Hematopoietic multipotent progenitor cell treated with erythropoietin and hydrocortisone succinate and interleukin-3 and kit ligand, for 6 days (in vitro differentiated cells): ENCODE results near the gene ATP23.

Experiments
- DNase-seq: peaks from one replicate; pipeline ENCODE4 v3.0.0-alpha.2; 2015

ATP23 gene

DNA sequence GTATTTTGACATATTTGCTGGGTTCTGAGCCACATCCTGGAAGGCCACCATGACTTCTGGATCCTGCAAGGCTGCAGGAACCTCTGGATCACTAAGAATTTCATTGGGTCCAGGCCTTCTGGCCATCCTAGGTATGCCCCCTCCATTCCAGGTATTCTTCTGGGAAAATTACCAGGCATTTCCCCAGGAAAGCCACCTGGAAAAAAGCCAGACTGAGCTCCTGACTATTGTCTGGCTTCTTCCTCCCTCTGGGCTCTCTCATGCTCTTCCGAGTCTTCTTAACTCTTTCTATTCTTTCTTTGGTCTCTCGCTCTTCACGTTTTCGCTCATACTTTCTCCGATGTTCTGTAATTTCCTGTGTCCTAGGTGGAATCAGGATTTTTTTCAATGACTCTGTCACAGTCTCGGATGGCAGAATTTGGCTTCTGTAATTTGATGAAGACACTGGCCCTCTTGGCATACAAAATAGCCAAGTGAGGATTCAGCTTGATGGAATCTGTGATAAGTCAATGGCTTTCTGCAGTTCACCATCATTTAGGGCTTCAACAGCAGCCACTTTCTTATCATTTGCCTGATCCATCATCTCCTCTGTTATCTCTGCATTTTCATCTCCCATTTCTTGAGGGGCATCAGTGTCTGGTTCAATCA is 42.6 kb downstream of the ATP23 start:
- DNase-seq: no peak

DNA sequence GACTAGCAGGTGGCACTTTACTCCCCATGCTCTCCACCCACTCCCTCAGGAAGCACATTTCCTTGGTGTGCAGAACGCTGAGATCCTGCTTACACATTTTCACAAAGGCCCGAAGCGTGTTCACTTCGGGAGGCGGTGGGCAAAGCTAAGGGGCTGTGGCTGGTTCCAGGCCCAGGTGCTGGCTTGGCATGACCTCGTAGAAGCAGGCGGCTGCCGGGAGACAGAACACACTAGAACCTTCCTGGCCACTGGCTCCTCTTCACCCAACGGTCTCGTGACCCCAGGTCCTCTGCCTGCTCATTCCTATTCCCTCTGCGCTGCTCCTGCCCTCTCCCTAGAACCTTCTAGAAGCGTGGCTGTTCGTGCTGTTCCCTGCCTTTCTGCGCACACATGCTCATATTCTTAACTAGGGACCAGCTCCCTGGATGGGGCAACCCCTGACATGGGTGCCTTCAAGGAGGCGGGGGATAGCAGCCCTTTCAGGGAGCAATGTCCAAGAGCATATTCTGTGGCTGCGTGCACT is 43.3 kb downstream of the ATP23 start:
- no peak for DNase-seq

DNA sequence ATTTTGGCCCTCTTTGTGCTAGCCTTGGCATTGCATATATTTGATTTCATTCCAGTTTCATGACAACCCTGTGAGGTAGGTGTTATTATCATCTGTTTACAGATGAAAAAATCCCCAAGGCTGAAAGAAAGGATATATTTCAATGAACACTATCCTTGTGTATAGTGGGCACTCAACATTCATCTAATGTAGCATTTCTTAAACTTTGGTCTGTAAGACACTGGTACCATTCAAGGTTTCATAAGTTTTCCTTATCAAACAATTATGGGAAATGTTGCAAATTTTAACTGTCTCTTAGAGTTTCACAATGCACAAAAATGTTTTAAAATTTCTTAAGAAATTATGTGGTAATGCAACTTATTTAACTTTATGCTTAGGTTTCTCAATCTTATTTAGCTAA is 44.3 kb downstream of the ATP23 start:
- DNase-seq: peak; percentile 21

DNA sequence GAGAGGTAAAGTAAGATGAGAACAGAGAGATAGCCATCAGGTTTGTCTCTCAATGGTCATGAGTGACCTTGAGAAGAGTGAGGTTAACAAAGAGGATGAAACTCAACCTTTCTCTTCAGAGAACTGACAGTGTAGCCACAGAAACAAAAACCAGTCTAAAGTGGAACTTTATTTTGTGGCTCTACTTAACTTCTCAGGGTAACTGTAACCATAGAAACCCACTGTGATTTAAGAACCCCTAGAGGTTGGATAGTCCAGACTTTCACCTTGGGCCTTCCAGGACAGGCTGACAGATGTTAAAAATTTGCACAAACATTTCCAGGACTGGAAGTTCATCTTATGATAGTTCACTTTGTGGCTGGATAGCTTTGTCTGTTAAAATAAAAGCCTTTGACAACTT is 48.5 kb downstream of the ATP23 start:
- DNase-seq: no peak

DNA sequence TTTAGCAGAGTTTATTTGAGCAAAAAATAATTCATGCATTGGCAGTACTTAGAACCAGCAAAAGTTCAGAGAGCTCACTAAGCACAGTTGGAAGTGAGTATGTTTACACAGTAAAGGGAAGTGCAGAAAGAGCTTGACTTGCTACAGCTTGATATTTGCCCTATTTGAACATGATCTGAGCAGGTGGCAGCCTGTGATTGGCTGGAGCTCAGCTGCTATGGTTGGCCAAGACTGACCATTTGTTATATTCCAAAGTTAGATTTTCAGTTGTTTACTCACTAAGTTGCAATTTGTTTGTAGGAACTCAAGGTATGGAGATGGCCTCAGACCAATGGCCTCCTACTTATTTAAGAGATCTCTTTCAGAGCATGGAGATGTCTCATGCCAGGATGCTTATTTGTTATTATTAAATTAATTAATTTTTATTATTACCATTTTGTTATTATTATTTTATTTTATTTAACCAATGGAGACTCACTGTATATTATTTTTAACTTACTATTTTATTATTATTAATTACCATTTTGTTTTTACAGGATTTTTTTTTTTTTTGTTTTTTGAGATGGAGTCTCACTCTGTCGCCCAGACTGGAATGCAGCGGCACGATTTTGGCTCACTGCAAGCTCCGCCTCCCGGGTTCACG is 49.0 kb downstream of the ATP23 start:
- no peak for DNase-seq

DNA sequence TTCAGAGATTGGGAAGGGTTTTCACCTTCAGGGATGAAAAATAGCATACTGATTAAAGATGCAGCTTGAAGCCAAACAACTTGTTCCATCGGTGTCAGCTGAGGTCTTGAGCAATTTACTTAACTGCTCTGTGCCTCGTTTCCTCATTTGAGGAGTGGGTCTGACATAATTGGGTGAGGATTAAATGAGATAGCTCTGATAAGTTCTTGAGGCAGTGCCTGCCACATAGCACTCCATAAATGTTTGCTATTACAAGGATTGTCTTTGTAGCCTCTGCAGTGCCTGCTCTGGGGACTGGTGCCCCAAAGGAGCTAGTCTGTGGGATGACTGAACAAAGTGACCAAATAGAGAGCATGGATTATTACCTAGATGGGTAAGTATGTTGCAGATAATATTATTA is 50.6 kb downstream of the ATP23 start:
- no peak for DNase-seq

DNA sequence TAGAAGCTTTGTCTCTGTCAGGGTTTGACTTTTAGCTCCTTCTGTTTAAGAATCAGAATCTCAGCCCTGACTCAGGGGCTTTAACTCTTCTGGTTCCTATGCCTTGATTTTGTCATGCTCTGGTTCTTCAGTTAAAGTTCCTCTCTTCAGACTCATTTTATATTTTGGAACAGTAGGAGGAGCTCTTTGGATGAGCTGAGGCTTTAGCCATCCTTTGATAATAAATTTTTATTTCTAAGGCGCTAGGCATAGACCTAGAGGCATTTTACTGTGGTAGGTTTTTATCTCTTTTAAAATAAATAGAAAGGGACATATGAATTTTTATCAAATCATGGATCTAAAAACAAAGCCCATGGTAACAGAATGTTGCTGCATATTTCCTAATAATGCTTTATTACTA is 51.7 kb downstream of the ATP23 start:
- DNase-seq: no peak

DNA sequence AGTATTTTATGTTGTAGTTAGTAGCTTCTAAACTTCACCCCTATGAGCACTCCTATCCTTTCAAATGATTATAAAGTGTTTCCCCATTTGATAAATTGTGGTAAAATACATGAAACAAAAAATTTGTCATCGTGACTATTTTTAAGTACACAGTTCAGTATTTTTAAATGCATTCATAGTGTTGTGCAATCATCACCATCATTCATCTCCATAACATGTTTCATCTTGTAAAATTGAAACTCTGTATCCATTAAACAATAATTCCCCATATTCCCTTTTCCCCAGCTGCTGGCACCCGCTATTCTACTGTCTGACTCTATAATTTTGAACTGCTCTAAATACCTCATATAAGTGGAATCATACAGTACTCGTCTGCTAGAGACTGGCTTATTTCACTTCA is 52.5 kb downstream of the ATP23 start:
- DNase-seq: no peak

DNA sequence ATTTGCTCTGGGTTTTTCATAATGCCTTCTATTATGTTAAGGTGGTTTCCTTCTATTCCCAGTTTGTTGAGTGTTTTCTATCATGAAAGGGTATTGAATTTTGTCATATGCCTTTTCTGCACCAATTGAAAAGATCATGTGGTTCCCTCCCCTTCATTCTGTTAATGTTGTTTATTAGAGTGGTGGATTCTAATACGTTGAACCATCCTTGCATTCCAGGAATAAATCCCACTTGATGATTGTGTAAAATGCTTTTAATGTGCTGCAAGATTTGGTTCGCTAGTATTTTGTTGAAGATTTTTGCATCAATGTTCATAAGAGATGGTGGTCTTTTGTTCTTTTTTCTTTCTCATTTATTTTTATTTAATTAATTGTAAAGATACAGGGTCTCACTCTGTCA is 55.2 kb downstream of the ATP23 start:
- no peak for DNase-seq

DNA sequence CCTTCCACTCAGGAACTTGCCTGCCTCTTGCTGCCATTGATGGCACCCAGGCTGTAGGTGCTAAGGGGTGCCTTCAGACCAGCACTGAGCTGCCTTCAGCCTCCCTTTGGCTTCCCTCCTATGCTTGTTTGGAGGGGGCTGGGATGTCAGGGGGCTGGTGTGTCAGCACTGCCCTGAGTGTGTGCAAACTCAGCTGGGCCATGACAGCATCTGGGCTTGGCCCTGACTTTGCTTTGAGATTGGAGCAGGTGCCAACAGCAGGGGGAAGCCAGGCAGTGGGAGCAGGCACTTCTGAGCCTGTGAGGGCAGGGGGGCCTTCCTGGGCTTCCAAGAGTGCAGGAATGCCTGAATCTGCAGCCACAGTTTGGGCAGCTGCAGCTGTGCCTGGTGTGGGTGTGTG is 56.9 kb downstream of the ATP23 start:
- no peak for DNase-seq

DNA sequence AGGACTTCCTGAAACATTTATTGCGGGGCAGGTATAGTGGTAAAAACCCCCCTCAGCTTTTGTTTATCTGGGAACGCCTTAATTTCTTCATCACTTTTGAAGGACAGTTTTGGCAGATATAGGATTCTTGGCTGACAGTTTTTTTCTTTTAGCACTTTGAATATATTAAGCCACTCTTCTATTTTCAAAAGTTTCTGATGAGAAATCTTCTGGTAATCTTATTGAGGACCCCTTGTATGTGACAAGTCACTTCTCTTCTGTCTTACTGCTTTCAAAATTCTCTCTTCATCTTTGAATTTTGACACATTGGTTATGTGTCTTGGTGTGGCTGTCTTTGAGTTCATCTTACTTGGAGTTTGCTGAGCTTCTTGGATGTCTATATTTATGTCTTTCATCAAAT is 59.1 kb downstream of the ATP23 start:
- no peak for DNase-seq

DNA sequence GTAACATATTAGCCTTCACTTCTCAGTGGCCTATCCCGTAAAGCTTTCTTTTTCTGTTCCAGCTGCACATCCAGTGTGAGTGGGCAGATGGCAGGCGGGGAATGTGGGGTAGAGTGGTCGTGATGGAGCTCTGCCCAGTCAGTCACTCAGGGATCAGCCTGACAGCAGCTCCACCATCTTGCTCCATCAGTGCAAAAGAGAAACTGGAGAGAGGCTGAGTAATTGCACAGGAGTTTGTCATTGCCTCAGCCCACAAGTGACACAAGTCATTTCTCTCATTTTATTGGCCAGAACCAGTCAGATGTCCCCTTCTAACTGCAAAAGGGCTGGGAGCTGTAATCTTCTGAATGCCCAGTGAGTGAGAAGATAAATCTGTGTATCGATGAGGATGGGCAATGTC is 66.5 kb downstream of the ATP23 start:
- DNase-seq: no peak

DNA sequence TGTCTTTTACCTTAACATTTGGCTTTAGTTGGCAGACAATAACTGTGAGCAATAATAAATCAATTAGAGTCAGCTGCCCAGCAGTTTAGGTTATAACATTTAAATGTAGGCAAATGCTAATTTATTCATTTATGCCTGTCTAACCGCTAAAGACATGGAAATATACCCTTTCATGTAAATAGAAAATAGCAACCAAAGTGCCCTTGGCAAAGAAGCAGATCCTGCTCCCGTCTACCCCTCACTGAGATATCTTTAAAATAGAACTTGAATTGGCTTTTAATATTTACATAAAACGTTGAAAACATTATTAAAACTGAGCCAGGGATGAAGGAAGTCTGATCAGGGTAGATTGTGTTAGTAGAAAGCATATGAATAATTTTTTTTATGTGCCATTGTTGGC is 67.3 kb downstream of the ATP23 start:
- no peak for DNase-seq
